ENCODE measurements around the gene ARHGEF10L. TPM values are rescaled to one million over a fixed set of nuclear protein-coding genes. Genes with fewer than 3 reads are reported as not detected.

The ARHGEF10L gene
- total RNA-seq, 2 donors from 2014 or later, result 26.0 to 39.7 TPM

DNA sequence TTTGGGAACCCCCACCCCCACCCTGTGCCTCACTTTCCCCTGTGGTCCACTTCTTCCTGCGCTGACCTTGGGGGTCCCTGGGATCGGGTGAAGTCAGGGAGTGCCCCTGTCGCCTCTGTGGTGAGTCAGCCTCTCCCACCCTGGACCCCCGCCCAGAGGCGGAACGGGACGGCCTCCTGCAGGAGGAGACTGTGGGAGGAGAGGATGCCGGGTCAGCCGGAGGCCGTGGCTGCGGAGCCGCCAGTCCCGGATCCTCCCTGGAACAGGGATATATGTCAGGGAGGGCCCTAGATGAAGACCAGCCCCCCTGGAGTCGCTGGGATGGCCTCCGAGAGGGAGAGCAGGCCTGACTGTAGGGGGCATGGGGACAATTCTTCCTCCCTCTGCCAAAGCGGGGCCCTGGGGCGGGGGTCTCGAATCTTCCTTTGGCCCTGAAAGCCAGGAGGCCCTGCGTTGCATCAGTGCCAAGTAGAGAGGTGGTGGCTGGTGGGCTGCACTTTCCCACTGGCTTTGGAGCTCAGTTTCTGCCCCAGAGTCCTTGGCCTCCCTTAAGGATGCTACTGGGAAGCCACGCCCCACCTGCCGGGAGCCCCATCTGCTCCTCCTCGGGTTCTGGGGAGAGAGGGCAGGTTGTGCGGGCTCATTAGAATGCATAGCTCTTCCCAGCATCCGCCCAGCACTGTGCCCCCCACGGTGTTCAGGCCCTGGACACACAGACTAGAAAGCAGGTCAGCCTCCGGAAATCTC is 930 bp downstream of the ARHGEF10L start:
- DNase-seq (ENCODE audit: low spot score), result peak; percentile 10
- WGBS, result 4% methylated on average over 26 of the region's 26 CpGs

DNA sequence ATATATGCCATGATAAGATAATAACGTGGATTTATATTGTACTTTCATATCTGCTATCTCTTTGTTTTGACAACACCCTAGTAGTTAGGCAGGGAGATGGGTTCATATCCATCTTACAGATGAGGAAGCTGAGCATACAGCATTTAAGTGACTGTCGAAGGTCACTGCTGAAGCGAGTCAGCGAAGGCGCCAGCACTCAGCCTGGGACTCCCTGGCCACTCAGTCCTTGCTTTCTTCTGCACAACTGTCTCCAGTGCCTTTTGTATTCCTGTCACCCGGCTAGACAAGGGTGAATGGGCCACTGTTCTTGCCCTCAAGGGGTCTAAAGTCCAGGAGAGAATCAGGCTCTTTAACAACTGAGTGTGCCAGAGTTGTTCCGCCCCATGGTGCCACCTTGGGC is 3.1 kb downstream of the ARHGEF10L start:
- 86% methylated on average over 7 of the region's 7 CpGs for WGBS
- Histone ChIP-seq H3K9me3 (no peaks in the 10 kb centered on the region), H3K4me3 (no peak overlapping the region), H3K27me3 (replicated peaks; ENCODE audit: insufficient read depth) (no peaks in the 10 kb centered on the region), H3K27ac (no peak overlapping the region), H3K36me3 (no peaks in the 10 kb centered on the region), H3K4me1 (replicated peaks) (peaks cover 3% of the 10 kb centered on the region)
- intact Hi-C loops (cut with DNase I), result no loop called here
- TF ChIP-seq POLR2AphosphoS5 (IDR thresholded peaks at IDR 0.05), result no peak
- TF ChIP-seq, protein P1, sequence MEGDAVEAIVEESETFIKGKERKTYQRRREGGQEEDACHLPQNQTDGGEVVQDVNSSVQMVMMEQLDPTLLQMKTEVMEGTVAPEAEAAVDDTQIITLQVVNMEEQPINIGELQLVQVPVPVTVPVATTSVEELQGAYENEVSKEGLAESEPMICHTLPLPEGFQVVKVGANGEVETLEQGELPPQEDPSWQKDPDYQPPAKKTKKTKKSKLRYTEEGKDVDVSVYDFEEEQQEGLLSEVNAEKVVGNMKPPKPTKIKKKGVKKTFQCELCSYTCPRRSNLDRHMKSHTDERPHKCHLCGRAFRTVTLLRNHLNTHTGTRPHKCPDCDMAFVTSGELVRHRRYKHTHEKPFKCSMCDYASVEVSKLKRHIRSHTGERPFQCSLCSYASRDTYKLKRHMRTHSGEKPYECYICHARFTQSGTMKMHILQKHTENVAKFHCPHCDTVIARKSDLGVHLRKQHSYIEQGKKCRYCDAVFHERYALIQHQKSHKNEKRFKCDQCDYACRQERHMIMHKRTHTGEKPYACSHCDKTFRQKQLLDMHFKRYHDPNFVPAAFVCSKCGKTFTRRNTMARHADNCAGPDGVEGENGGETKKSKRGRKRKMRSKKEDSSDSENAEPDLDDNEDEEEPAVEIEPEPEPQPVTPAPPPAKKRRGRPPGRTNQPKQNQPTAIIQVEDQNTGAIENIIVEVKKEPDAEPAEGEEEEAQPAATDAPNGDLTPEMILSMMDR (IDR thresholded peaks at IDR 0.05), result no peak
- TF ChIP-seq POLR2A (IDR thresholded peaks at IDR 0.05), result no peak
- DNase-seq (ENCODE audit: low spot score), result no peak

More for the DNA sequence above, 930 bp downstream of the ARHGEF10L start:
- Histone ChIP-seq H3K27me3 (replicated peaks; ENCODE audit: insufficient read depth) (no peaks in the 10 kb centered on the region), H3K9me3 (no peaks in the 10 kb centered on the region), H3K4me3 (peak overlapping the region; percentile 67 to 68), H3K36me3 (no peaks in the 10 kb centered on the region), H3K27ac (peak overlapping the region; percentile 88 to 90), H3K4me1 (replicated peaks) (peaks cover 3% of the 10 kb centered on the region)
- TF ChIP-seq POLR2A (IDR thresholded peaks at IDR 0.05) (no peak), POLR2AphosphoS5 (IDR thresholded peaks at IDR 0.05) (no peak)
- TF ChIP-seq, protein P1 (IDR thresholded peaks at IDR 0.05), result no peak
- intact Hi-C loops (cut with DNase I), result no loop called here

DNA sequence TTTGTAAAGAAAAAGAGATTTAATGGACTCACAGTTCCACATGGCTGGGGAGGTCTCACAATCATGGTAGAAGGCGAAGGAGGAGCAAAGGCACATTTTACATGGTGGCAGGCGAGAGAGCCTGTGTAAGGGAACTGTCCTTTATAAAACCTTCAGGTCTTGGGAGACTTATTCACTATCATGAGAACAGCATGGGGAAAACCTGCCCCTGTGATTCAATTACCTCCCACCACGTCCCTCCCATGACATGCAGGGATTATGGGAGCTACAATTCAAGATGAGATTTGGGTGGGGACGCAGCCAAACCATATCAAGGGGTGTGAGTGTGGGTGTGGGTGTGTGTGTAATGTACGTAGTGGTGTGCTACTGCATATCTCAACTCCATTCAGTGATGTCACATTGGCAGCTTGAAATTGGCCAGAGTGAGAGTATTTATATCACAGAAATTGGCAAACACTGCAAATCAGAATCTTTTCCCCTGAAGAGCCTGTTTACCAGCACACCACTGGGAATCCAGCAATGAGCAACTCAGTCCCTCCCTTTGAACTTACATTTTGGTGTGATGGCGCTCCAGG is 5.4 kb downstream of the ARHGEF10L start:
- 90% methylated on average over 6 of the region's 6 CpGs for WGBS
- intact Hi-C loops (cut with DNase I), result no loop called here
- TF ChIP-seq POLR2A (IDR thresholded peaks at IDR 0.05) (no peak), POLR2AphosphoS5 (IDR thresholded peaks at IDR 0.05) (no peak)
- TF ChIP-seq, protein P1 (IDR thresholded peaks at IDR 0.05), result no peak
- no peaks in the 10 kb centered on the region for H3K36me3 ChIP-seq
- H3K27me3 ChIP-seq (replicated peaks; ENCODE audit: insufficient read depth), result no peaks in the 10 kb centered on the region
- peak overlapping the region in 1 of 2 donors; percentile 15 for H3K27ac ChIP-seq
- DNase-seq (ENCODE audit: low spot score), result no peak
- no peaks in the 10 kb centered on the region for H3K9me3 ChIP-seq
- H3K4me1 ChIP-seq (replicated peaks), result no peaks in the 10 kb centered on the region
- no peak overlapping the region for H3K4me3 ChIP-seq

DNA sequence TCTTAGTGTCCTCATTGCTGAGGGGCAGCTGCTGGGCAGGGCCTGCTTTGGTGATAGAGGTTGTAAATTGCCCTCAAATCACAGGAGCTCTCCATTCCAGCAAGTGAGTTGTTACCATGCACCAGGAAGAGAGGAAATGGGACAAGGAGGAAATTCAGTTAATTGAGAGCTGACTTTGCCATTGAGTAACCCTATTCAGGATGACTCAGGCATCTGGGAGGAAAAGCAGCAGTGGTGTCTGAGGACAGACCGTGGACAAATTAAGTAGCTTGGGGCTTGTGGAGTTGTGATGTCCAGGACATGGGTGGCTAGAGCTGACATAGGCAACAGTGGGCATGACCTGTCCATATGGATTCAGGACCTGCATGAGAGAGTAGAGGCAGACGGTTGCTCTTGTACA is 5.9 kb downstream of the ARHGEF10L start:
- Histone ChIP-seq H3K4me3 (no peak overlapping the region), H3K9me3 (no peaks in the 10 kb centered on the region), H3K27ac (peak overlapping the region in 1 of 2 donors; percentile 15), H3K4me1 (replicated peaks) (no peaks in the 10 kb centered on the region), H3K27me3 (replicated peaks; ENCODE audit: insufficient read depth) (no peaks in the 10 kb centered on the region), H3K36me3 (no peaks in the 10 kb centered on the region)
- intact Hi-C loops (cut with DNase I), result no loop called here
- DNase-seq (ENCODE audit: low spot score), result no peak
- WGBS, result 63% methylated on average over 2 of the region's 2 CpGs
- TF ChIP-seq POLR2AphosphoS5 (IDR thresholded peaks at IDR 0.05) (no peak), POLR2A (IDR thresholded peaks at IDR 0.05) (no peak)
- TF ChIP-seq, protein P1 (IDR thresholded peaks at IDR 0.05), result no peak

Measured in prostate gland (tissue), 2 donors.